ENCODE data around the gene GRIP1. TPM values are rescaled to one million over a fixed set of nuclear protein-coding genes. Genes with fewer than 3 reads are reported as not detected.

GRIP1 gene
- total RNA-seq, 1 experiment from 2014 or later, result 22.5 TPM

- TF ChIP-seq, protein P1, sequence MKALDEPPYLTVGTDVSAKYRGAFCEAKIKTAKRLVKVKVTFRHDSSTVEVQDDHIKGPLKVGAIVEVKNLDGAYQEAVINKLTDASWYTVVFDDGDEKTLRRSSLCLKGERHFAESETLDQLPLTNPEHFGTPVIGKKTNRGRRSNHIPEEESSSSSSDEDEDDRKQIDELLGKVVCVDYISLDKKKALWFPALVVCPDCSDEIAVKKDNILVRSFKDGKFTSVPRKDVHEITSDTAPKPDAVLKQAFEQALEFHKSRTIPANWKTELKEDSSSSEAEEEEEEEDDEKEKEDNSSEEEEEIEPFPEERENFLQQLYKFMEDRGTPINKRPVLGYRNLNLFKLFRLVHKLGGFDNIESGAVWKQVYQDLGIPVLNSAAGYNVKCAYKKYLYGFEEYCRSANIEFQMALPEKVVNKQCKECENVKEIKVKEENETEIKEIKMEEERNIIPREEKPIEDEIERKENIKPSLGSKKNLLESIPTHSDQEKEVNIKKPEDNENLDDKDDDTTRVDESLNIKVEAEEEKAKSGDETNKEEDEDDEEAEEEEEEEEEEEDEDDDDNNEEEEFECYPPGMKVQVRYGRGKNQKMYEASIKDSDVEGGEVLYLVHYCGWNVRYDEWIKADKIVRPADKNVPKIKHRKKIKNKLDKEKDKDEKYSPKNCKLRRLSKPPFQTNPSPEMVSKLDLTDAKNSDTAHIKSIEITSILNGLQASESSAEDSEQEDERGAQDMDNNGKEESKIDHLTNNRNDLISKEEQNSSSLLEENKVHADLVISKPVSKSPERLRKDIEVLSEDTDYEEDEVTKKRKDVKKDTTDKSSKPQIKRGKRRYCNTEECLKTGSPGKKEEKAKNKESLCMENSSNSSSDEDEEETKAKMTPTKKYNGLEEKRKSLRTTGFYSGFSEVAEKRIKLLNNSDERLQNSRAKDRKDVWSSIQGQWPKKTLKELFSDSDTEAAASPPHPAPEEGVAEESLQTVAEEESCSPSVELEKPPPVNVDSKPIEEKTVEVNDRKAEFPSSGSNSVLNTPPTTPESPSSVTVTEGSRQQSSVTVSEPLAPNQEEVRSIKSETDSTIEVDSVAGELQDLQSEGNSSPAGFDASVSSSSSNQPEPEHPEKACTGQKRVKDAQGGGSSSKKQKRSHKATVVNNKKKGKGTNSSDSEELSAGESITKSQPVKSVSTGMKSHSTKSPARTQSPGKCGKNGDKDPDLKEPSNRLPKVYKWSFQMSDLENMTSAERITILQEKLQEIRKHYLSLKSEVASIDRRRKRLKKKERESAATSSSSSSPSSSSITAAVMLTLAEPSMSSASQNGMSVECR (CRISPR knock-in tag; IDR thresholded peaks at IDR 0.05; ENCODE audit: borderline replicate concordance), result no peak
- TF ChIP-seq FOXP1 (CRISPR knock-in tag; IDR thresholded peaks at IDR 0.05; ENCODE audit: borderline replicate concordance) (no peak), EMX1 (CRISPR knock-in tag; IDR thresholded peaks at IDR 0.05) (no peak), ZNF396 (CRISPR knock-in tag; IDR thresholded peaks at IDR 0.05; ENCODE audit: borderline replicate concordance) (no peak), RORB (CRISPR knock-in tag; IDR thresholded peaks at IDR 0.05) (no peak), KAT7 (CRISPR knock-in tag; IDR thresholded peaks at IDR 0.05; ENCODE audit: borderline replicate concordance) (no peak), OVOL2 (CRISPR knock-in tag; IDR thresholded peaks at IDR 0.05; ENCODE audit: borderline replicate concordance) (no peak), ZNF671 (CRISPR knock-in tag; IDR thresholded peaks at IDR 0.05) (no peak), USF2 (CRISPR knock-in tag; IDR thresholded peaks at IDR 0.05) (no peak)
- TF ChIP-seq, protein P2, sequence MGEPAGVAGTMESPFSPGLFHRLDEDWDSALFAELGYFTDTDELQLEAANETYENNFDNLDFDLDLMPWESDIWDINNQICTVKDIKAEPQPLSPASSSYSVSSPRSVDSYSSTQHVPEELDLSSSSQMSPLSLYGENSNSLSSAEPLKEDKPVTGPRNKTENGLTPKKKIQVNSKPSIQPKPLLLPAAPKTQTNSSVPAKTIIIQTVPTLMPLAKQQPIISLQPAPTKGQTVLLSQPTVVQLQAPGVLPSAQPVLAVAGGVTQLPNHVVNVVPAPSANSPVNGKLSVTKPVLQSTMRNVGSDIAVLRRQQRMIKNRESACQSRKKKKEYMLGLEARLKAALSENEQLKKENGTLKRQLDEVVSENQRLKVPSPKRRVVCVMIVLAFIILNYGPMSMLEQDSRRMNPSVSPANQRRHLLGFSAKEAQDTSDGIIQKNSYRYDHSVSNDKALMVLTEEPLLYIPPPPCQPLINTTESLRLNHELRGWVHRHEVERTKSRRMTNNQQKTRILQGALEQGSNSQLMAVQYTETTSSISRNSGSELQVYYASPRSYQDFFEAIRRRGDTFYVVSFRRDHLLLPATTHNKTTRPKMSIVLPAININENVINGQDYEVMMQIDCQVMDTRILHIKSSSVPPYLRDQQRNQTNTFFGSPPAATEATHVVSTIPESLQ (CRISPR knock-in tag; IDR thresholded peaks at IDR 0.05), result no peak
- TF ChIP-seq, protein P3, sequence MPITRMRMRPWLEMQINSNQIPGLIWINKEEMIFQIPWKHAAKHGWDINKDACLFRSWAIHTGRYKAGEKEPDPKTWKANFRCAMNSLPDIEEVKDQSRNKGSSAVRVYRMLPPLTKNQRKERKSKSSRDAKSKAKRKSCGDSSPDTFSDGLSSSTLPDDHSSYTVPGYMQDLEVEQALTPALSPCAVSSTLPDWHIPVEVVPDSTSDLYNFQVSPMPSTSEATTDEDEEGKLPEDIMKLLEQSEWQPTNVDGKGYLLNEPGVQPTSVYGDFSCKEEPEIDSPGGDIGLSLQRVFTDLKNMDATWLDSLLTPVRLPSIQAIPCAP (CRISPR knock-in tag; IDR thresholded peaks at IDR 0.05), result no peak
- TF ChIP-seq, protein P4, sequence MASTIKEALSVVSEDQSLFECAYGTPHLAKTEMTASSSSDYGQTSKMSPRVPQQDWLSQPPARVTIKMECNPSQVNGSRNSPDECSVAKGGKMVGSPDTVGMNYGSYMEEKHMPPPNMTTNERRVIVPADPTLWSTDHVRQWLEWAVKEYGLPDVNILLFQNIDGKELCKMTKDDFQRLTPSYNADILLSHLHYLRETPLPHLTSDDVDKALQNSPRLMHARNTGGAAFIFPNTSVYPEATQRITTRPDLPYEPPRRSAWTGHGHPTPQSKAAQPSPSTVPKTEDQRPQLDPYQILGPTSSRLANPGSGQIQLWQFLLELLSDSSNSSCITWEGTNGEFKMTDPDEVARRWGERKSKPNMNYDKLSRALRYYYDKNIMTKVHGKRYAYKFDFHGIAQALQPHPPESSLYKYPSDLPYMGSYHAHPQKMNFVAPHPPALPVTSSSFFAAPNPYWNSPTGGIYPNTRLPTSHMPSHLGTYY (CRISPR knock-in tag; IDR thresholded peaks at IDR 0.05), result no peak
Observed at GRCh38 chr12:66709893-66710292, 31.0 kb upstream of the GRIP1 start (continued).

DNA sequence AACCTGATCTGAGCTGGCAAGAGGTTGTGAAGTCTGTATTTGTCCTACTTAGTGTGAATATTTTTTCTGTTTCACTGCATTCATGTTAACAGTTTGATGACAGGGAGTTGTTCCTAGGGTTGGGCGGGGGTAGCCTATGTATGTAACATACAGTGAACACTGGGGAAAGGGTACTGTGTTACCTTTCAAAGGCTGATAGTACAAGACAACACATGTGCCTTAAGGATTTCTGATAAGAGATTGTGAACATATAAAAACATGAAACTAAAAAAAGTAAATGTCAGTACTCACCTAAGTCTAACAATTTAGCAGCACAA lies 30.5 kb upstream of the GRIP1 start:
- no peak overlapping the region for H3K4me3 Mint-ChIP-seq
- DNase-seq (ENCODE audit: low spot score) (no peak), ATAC-seq (no peak)
- CTCF ChIA-PET, result interaction anchor here (1.1 to 2.5 kb wide), 9 partner anchors 9 to 513 kb away, joined by 3 to 14 read pairs (median 4); no protein-coding TSS in a partner anchor
- H3K27me3 Mint-ChIP-seq (ENCODE audit: low read depth), result no peaks in the 10 kb centered on the region
- peak overlapping the region; percentile 1; the same call in 1 of the 2 replicates for H3K27ac Mint-ChIP-seq
- peaks cover 14% of the 10 kb centered on the region for H3K9me3 Mint-ChIP-seq
- TF ChIP-seq ZSCAN18 (CRISPR knock-in tag; IDR thresholded peaks at IDR 0.05) (no peak), SMAD4 (CRISPR knock-in tag; IDR thresholded peaks at IDR 0.05) (no peak), ZNF121 (CRISPR knock-in tag; IDR thresholded peaks at IDR 0.05) (no peak), ZNF232 (CRISPR knock-in tag; IDR thresholded peaks at IDR 0.05) (no peak), JUN (CRISPR knock-in tag; IDR thresholded peaks at IDR 0.05) (no peak)
- TF ChIP-seq, protein P1 (CRISPR knock-in tag; IDR thresholded peaks at IDR 0.05; ENCODE audit: borderline replicate concordance), result no peak
- POLR2A ChIA-PET, result no interaction called here
- peaks cover 5% of the 10 kb centered on the region; the same call in 1 of the 2 replicates for H3K36me3 Mint-ChIP-seq
- no peaks in the 10 kb centered on the region for H3K4me1 Mint-ChIP-seq

Data from WTC11 (cell line).